Activated naive CD8-positive, alpha-beta T cell (primary cell): ENCODE results near the gene ZNF672.
"Not testable (repeated sequence)": the region's sequence is repeated elsewhere in the genome, so short reads cannot be mapped to it uniquely, and the experiment has no call there.

Experiments
- H3K27ac Mint-ChIP-seq: one replicate; pipeline ENCODE4 v1.8.0; 2021; ENCODE audit warnings: mixed read lengths
- H3K27me3 Mint-ChIP-seq: one replicate; pipeline ENCODE4 v1.8.0; 2021; ENCODE audit warnings: mixed read lengths
- H3K36me3 Mint-ChIP-seq: one replicate; pipeline ENCODE4 v1.8.0; 2021; ENCODE audit warnings: mixed read lengths
- H3K4me1 Mint-ChIP-seq: one replicate; pipeline ENCODE4 v1.8.0; 2021; ENCODE audit warnings: low read depth, mixed read lengths
- H3K4me3 Mint-ChIP-seq: one replicate; pipeline ENCODE4 v1.8.0; 2021; ENCODE audit warnings: mild to moderate bottlenecking, mixed read lengths
- H3K9me3 Mint-ChIP-seq: one replicate; pipeline ENCODE4 v1.8.0; 2021; ENCODE audit warnings: low read depth, mixed read lengths

ZNF672 gene

GRCh38 chr1:248871837-248872401 is 33.9 kb downstream of the ZNF672 start:
- no peak overlapping the region for H3K27ac Mint-ChIP-seq
- peaks cover 15% of the 10 kb centered on the region for H3K4me1 Mint-ChIP-seq
- no peaks in the 10 kb centered on the region for H3K27me3 Mint-ChIP-seq
- H3K9me3 Mint-ChIP-seq = no peaks in the 10 kb centered on the region
- no peaks in the 10 kb centered on the region for H3K36me3 Mint-ChIP-seq
- no peak overlapping the region for H3K4me3 Mint-ChIP-seq

GRCh38 chr1:248872752-248873408 is 34.9 kb downstream of the ZNF672 start:
- Mint-ChIP-seq H3K27ac (peak overlapping the region; percentile 97), H3K9me3 (no peaks in the 10 kb centered on the region), H3K4me3 (peak overlapping the region; percentile 95), H3K36me3 (no peaks in the 10 kb centered on the region), H3K4me1 (peaks cover 15% of the 10 kb centered on the region), H3K27me3 (no peaks in the 10 kb centered on the region)

DNA sequence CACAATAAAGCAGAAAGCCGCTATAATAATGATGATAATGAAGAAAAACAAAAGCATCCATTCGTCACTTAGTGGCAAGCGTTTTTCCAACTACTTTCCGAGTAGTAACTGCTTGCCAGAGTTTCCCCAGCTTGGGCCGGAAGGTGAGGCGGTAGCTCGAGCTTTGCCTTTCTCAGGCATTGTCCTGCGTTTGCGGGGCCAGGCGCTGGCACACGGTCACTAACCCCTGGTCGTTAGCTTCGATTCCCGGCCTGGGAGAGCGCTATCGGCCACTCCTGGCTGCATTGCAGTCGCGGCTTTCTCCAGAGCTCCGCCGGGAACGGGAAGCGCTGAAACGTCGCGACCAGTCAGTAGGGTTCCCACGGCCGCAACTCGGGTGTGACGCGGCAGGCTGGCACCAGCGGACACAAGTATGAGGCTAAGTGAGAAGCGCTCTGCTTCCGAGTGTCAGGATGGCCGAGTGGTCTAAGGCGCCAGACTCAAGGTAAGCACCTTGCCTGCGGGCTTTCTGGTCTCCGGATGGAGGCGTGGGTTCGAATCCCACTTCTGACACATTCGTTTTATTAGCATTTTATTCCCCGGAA is 35.5 kb downstream of the ZNF672 start:
- Mint-ChIP-seq H3K27me3 (no peaks in the 10 kb centered on the region), H3K4me1 (peaks cover 15% of the 10 kb centered on the region), H3K36me3 (no peaks in the 10 kb centered on the region), H3K9me3 (no peaks in the 10 kb centered on the region), H3K4me3 (peak overlapping the region; percentile 95), H3K27ac (peak overlapping the region; percentile 97)

- no peaks in the 10 kb centered on the region for H3K9me3 Mint-ChIP-seq
- H3K27ac Mint-ChIP-seq = peak overlapping the region; percentile 97
- H3K27me3 Mint-ChIP-seq = no peaks in the 10 kb centered on the region
- H3K4me3 Mint-ChIP-seq = peak overlapping the region; percentile 95
- H3K36me3 Mint-ChIP-seq = no peaks in the 10 kb centered on the region
- H3K4me1 Mint-ChIP-seq = peaks cover 15% of the 10 kb centered on the region
Measured at GRCh38 chr1:248873993-248874533, 36.0 kb downstream of the ZNF672 start.

DNA sequence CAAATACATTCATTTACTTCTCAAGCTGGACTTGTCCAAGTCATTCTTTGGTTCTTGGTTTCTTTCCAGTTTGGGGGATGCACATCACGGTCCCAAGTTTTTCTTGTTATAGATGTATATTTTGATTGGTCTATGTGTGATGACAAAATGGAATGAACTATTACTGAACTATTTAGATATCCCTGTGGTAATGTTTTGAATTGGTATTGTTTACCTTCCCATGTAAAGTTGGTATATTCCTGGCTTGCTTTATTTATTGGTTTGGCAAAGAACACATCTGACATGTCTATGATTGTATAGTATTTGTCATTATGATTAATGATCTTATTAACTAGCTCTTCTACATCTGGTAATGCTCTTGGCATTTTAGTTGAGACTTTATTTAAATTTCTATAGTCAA is 43.2 kb downstream of the ZNF672 start:
- no peaks in the 10 kb centered on the region for H3K36me3 Mint-ChIP-seq
- no peaks in the 10 kb centered on the region for H3K27me3 Mint-ChIP-seq
- H3K9me3 Mint-ChIP-seq = no peaks in the 10 kb centered on the region
- H3K27ac Mint-ChIP-seq = no peak overlapping the region
- peaks cover 2% of the 10 kb centered on the region for H3K4me1 Mint-ChIP-seq
- H3K4me3 Mint-ChIP-seq = no peak overlapping the region

DNA sequence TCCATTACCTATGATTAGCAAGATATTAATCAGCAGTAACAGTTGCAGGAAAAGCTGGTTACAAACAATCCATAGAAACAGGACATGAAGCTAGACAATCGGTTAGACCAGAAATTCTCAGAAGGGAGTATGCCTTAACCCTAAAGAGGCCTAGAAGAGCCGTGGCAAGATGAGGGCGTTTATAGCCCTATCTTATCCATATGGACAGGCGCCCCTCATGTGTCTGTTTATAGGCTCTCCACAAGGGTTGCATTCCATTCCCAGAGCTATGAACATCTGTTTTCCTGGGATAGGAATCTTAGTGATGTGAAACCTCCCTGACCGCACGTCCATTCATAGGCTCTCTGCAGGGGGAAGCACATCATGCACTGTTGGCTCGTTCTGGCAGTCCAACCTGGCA is 44.4 kb downstream of the ZNF672 start:
- H3K36me3 Mint-ChIP-seq, H3K9me3 Mint-ChIP-seq, H3K4me1 Mint-ChIP-seq, H3K4me3 Mint-ChIP-seq, H3K27me3 Mint-ChIP-seq, H3K27ac Mint-ChIP-seq: not testable (repeated sequence)

DNA sequence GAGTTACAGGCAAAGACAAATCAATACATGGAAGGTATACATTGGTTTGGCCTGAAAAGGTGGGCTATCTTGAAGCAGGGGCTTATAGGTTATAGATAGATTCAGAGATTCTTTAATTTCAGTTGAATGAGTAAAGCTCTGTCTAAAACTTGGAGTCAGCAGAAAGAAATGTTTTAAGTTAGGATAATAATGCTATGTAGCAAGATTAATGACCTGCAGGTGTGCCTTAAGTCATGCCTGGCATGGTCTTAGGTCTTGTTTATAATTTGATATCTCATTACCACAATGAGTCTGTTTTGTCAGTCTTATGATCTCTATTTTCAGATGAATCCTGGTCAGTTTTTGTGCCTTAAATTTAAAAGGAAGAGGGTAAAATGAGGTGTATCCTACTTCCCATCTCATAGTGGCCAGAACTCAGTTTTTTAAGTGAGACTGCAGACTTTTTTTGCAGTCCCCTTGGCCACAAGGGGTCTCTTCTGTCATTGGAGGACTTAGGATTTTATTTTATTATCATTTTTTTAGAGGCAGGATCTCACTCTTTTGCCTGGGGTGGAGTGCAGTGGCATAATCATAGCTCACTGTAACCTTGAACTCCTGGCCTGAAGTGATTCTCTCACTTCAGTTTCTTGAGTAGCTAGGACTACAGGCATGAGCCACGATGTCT is 46.7 kb downstream of the ZNF672 start:
- Mint-ChIP-seq H3K27me3 (no peaks in the 10 kb centered on the region), H3K36me3 (no peaks in the 10 kb centered on the region), H3K9me3 (no peaks in the 10 kb centered on the region), H3K4me3 (no peak overlapping the region), H3K27ac (no peak overlapping the region), H3K4me1 (no peaks in the 10 kb centered on the region)

- Mint-ChIP-seq H3K27ac (no peak overlapping the region), H3K9me3 (no peaks in the 10 kb centered on the region), H3K27me3 (no peaks in the 10 kb centered on the region), H3K36me3 (no peaks in the 10 kb centered on the region), H3K4me1 (no peaks in the 10 kb centered on the region), H3K4me3 (no peak overlapping the region)
Measured at GRCh38 chr1:248885646-248886045, 47.6 kb downstream of the ZNF672 start.

GRCh38 chr1:248886237-248886895 is 48.3 kb downstream of the ZNF672 start:
- Mint-ChIP-seq H3K36me3 (no peaks in the 10 kb centered on the region), H3K4me1 (no peaks in the 10 kb centered on the region), H3K27ac (no peak overlapping the region), H3K27me3 (no peaks in the 10 kb centered on the region), H3K9me3 (no peaks in the 10 kb centered on the region), H3K4me3 (no peak overlapping the region)

- H3K27ac Mint-ChIP-seq, H3K36me3 Mint-ChIP-seq, H3K4me1 Mint-ChIP-seq, H3K9me3 Mint-ChIP-seq, H3K27me3 Mint-ChIP-seq, H3K4me3 Mint-ChIP-seq: not testable (repeated sequence)
Measured at GRCh38 chr1:248889914-248890243, 51.9 kb downstream of the ZNF672 start.

GRCh38 chr1:248890549-248891498 is 52.8 kb downstream of the ZNF672 start:
- H3K27me3 Mint-ChIP-seq = no peaks in the 10 kb centered on the region
- no peak overlapping the region for H3K27ac Mint-ChIP-seq
- no peaks in the 10 kb centered on the region for H3K36me3 Mint-ChIP-seq
- H3K9me3 Mint-ChIP-seq = no peaks in the 10 kb centered on the region
- H3K4me3 Mint-ChIP-seq = no peak overlapping the region
- H3K4me1 Mint-ChIP-seq = no peaks in the 10 kb centered on the region

- Mint-ChIP-seq H3K27me3 (peaks cover 2% of the 10 kb centered on the region), H3K9me3 (no peaks in the 10 kb centered on the region), H3K27ac (no peak overlapping the region), H3K4me1 (no peaks in the 10 kb centered on the region), H3K36me3 (no peaks in the 10 kb centered on the region), H3K4me3 (no peak overlapping the region)
Measured at GRCh38 chr1:248891758-248892157, 53.7 kb downstream of the ZNF672 start.

GRCh38 chr1:248892590-248892989 is 54.6 kb downstream of the ZNF672 start:
- H3K27ac Mint-ChIP-seq = no peak overlapping the region
- H3K9me3 Mint-ChIP-seq = no peaks in the 10 kb centered on the region
- no peaks in the 10 kb centered on the region for H3K4me1 Mint-ChIP-seq
- H3K4me3 Mint-ChIP-seq = no peak overlapping the region
- H3K36me3 Mint-ChIP-seq = no peaks in the 10 kb centered on the region
- H3K27me3 Mint-ChIP-seq = peaks cover 4% of the 10 kb centered on the region

GRCh38 chr1:248894837-248895236 is 56.8 kb downstream of the ZNF672 start:
- peaks cover 10% of the 10 kb centered on the region for H3K27me3 Mint-ChIP-seq
- H3K36me3 Mint-ChIP-seq = no peaks in the 10 kb centered on the region
- no peak overlapping the region for H3K4me3 Mint-ChIP-seq
- no peak overlapping the region for H3K27ac Mint-ChIP-seq
- H3K4me1 Mint-ChIP-seq = no peaks in the 10 kb centered on the region
- no peaks in the 10 kb centered on the region for H3K9me3 Mint-ChIP-seq
